Measurements from ENCODE around the gene KCNN3.

The KCNN3 gene

DNA sequence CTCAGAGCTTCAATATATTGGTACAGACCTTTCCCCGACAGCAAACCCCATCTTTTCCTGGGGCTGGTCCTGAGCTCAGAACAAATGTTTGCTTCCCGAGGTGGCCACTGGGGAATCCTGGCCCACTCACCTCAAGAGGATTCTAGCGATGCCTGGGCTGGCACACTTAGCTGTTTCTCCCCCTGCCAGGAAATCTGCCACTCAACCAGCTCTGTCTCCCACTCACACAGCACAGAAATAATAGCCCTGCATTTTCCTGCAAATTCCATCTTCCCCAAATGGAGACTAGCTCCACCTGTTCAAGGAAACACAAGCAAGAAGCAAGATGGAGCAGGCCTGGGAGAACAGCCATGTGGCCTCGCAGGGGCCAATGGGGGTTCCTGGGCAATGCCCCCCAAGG is 21.1 kb downstream of the KCNN3 start:
- Mint-ChIP-seq H3K4me1 (peaks cover 68% of the 10 kb centered on the region), H3K4me3 (no peak overlapping the region), H3K9me3 (no peaks in the 10 kb centered on the region), H3K36me3 (ENCODE audit: low read depth) (no peaks in the 10 kb centered on the region), H3K27me3 (ENCODE audit: low read depth, poor library complexity) (peaks cover 3% of the 10 kb centered on the region), H3K27ac (no peak overlapping the region)
- TF ChIP-seq, protein P1, sequence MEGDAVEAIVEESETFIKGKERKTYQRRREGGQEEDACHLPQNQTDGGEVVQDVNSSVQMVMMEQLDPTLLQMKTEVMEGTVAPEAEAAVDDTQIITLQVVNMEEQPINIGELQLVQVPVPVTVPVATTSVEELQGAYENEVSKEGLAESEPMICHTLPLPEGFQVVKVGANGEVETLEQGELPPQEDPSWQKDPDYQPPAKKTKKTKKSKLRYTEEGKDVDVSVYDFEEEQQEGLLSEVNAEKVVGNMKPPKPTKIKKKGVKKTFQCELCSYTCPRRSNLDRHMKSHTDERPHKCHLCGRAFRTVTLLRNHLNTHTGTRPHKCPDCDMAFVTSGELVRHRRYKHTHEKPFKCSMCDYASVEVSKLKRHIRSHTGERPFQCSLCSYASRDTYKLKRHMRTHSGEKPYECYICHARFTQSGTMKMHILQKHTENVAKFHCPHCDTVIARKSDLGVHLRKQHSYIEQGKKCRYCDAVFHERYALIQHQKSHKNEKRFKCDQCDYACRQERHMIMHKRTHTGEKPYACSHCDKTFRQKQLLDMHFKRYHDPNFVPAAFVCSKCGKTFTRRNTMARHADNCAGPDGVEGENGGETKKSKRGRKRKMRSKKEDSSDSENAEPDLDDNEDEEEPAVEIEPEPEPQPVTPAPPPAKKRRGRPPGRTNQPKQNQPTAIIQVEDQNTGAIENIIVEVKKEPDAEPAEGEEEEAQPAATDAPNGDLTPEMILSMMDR (IDR thresholded peaks at IDR 0.05), result no peak
- no peak for DNase-seq

DNA sequence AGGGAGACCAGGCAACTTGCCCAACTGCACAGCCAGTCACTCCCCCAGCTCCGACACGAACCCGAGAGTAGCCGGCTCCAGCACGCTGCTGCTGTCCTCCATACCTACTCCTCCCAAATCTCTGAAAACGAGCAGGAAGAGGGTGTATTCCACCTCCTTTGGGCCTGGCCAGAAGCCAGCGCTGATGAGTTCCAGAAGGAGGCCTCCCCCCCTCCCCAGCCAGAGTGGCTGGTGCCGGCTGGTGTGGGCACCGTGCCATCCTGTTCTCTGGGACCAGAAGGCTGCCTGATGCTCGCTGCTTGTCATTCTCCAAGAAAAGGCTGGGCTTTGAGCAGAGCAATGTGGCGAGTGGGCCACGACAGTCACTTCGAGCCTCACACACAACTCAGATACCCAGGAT is 22.2 kb downstream of the KCNN3 start:
- H3K27ac Mint-ChIP-seq, result no peak overlapping the region
- DNase-seq, result no peak
- peaks cover 3% of the 10 kb centered on the region for H3K27me3 Mint-ChIP-seq (ENCODE audit: low read depth, poor library complexity)
- no peaks in the 10 kb centered on the region for H3K9me3 Mint-ChIP-seq
- H3K4me1 Mint-ChIP-seq, result peaks cover 79% of the 10 kb centered on the region
- no peak overlapping the region for H3K4me3 Mint-ChIP-seq
- no peaks in the 10 kb centered on the region for H3K36me3 Mint-ChIP-seq (ENCODE audit: low read depth)
- TF ChIP-seq, protein P1 (IDR thresholded peaks at IDR 0.05), result no peak

DNA sequence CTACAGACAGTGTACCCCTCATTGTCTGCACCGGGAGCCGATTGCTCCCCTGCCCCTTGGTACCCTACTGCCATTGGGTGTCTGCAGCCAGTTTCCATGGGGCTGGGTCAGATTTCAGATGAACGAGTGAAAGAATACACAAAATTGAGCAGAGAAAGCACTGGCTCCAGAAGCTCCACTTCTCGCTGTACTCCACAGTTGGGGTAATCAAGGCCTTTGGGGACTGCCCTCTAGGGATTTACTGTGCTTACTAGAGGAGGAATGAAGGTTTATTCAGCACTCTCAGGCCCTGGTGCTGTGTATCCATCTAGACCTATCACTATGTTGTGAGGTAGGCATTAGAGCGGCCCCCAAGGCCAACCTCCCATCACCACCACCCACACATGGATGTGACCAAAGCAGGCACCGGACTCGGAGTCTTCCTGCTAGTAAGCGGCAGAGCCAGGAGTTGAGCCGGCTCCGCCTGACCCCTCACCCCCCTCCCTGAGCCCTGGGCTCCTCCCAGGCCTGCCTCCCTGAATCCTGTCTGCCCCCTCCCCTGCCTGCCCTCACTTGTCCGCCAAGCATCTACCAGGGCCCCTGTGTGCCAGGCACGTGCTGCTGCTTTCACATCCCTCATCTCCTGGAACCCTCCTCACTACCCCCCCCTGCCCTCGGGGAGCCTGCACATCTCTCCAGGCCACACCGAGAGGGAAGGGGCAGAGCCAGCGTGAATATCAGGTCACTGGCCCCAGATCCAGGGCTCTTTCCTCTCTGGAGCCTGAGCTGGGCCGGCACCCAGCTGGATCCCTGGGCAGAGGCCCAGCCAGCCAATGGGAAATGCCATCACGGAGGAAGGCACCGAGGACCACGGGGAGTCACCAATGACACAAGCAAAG is 23.3 kb downstream of the KCNN3 start:
- H3K27me3 Mint-ChIP-seq (ENCODE audit: low read depth, poor library complexity), result peaks cover 3% of the 10 kb centered on the region
- peak overlapping the region; percentile 14 for H3K4me3 Mint-ChIP-seq
- peaks cover 86% of the 10 kb centered on the region for H3K4me1 Mint-ChIP-seq
- H3K27ac Mint-ChIP-seq, result peak overlapping the region; percentile 65
- TF ChIP-seq, protein P1 (IDR thresholded peaks at IDR 0.05), result no peak
- no peak for DNase-seq
- H3K36me3 Mint-ChIP-seq (ENCODE audit: low read depth), result no peaks in the 10 kb centered on the region
- no peaks in the 10 kb centered on the region for H3K9me3 Mint-ChIP-seq

DNA sequence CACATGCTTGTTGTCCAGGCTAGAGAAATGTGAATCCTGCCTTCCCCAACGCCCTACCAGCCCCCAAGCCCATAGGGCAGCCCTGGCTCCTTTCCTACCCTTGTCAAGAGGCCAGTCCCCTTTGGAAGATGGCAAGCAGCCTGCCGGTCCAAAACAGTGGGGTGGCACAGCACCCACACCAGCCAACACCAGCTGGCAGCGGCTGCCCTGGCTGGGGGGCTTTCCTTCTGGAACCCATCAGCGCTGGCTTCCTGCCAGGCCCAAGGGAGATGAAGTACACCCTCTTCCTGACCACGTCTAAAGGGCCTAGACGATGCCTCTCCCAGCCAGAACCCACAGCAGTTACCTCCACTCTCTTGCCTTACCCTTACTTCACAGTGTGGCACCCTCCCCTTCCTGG is 24.2 kb downstream of the KCNN3 start:
- no peak for DNase-seq
- Mint-ChIP-seq H3K4me1 (peaks cover 89% of the 10 kb centered on the region), H3K27ac (peak overlapping the region; percentile 72), H3K36me3 (ENCODE audit: low read depth) (no peaks in the 10 kb centered on the region), H3K27me3 (ENCODE audit: low read depth, poor library complexity) (peaks cover 3% of the 10 kb centered on the region), H3K4me3 (peak overlapping the region; percentile 37), H3K9me3 (no peaks in the 10 kb centered on the region)
- TF ChIP-seq, protein P1 (IDR thresholded peaks at IDR 0.05), result no peak

DNA sequence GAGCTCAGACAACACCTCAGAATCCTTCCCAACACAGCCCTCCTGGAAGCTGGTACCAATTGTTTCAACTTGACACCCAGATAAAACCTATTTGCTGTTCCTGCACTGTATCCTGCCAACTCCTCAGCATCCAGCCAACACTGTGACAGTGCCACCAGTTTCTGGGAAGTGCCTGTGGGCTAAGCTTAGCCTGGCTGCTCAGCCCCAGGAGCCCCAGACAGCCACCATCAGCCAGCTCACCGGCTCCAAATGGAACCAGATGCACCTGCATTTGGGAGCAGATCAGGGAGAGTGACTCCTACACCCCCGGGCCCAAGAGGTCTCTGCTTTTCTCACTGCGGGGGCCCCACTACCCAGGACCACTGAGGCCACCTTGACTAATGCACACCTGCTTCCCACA is 24.9 kb downstream of the KCNN3 start:
- Mint-ChIP-seq H3K9me3 (no peaks in the 10 kb centered on the region), H3K4me1 (peaks cover 95% of the 10 kb centered on the region), H3K27ac (peak overlapping the region; percentile 72), H3K4me3 (no peak overlapping the region), H3K27me3 (ENCODE audit: low read depth, poor library complexity) (peaks cover 3% of the 10 kb centered on the region), H3K36me3 (ENCODE audit: low read depth) (no peaks in the 10 kb centered on the region)
- DNase-seq, result no peak
- TF ChIP-seq, protein P1 (IDR thresholded peaks at IDR 0.05), result no peak

DNA sequence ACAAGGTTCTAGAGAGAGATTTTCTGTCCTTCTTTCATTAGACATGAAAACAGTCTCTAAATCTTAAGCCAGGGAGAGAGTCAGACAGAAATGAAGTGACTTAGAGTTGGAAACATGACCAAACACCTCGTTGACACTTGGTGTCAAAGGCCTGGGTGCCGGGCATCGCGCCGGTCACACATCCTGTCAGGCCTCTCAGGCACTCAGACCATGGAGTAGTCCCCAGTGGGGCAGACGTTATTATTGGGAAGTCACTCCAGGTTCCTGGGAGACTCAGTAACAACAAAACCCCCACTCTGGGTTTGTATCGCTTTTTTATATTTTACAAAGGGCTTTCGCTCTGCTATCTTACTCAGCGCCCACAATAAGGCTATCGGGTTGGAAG is 25.8 kb downstream of the KCNN3 start:
- peaks cover 6% of the 10 kb centered on the region for H3K27me3 Mint-ChIP-seq (ENCODE audit: low read depth, poor library complexity)
- H3K4me3 Mint-ChIP-seq, result no peak overlapping the region
- TF ChIP-seq, protein P1 (IDR thresholded peaks at IDR 0.05), result no peak
- H3K27ac Mint-ChIP-seq, result peak overlapping the region; percentile 74
- DNase-seq, result no peak
- H3K4me1 Mint-ChIP-seq, result peaks cover 97% of the 10 kb centered on the region
- H3K9me3 Mint-ChIP-seq, result no peaks in the 10 kb centered on the region
- H3K36me3 Mint-ChIP-seq (ENCODE audit: low read depth), result no peaks in the 10 kb centered on the region
